Liver (tissue), 9 donors: ENCODE data around the gene FAM13A. TPM values are rescaled to one million over a fixed set of nuclear protein-coding genes. Genes with fewer than 3 reads are reported as not detected.
"Not testable (repeated sequence)": the region's sequence is repeated elsewhere in the genome, so short reads cannot be mapped to it uniquely, and the experiment has no call there.

Experiments
- DNase-seq: peaks from one replicate; pipeline ENCODE4 v3.0.0-alpha.2; 2017; ENCODE audit warnings: low spot score
- H3K27ac ChIP-seq, 2 donors: one replicate each; pipeline ENCODE4 v1.7.0; 2013; ENCODE audit warnings: inconsistent platforms in 2 of 2, low read length in 2 of 2, control low read depth in 1 of 2, low read depth in 1 of 2, mild to moderate bottlenecking in 1 of 2
- H3K27me3 ChIP-seq, 4 donors: one replicate each; pipeline versions ENCODE4 v1.6.1 to v1.7.0; 2013; ENCODE audit warnings: low read length in 3 of 4, inconsistent platforms in 1 of 4, mild to moderate bottlenecking in 1 of 4, moderate library complexity in 1 of 4; ENCODE audit not compliant: control insufficient read depth in 4 of 4, insufficient read depth in 4 of 4
- H3K36me3 ChIP-seq, 4 donors: one replicate each; pipeline versions ENCODE4 v1.6.1 to v1.7.0; 2013; ENCODE audit warnings: low read length in 3 of 4, mild to moderate bottlenecking in 3 of 4, low read depth in 1 of 4, moderate library complexity in 1 of 4; ENCODE audit not compliant: control insufficient read depth in 4 of 4, insufficient read depth in 3 of 4
- H3K4me1 ChIP-seq, 4 donors: one replicate each; pipeline versions ENCODE4 v1.6.1 to v1.7.0; 2013; ENCODE audit warnings: low read length in 3 of 4, mild to moderate bottlenecking in 3 of 4, moderate library complexity in 1 of 4; ENCODE audit not compliant: control insufficient read depth in 4 of 4, insufficient read depth in 4 of 4
- H3K4me3 ChIP-seq, 3 donors: one replicate each; pipeline versions ENCODE4 v1.6.1 to v1.7.0; 2013; ENCODE audit warnings: low read length in 3 of 3, control low read depth in 1 of 3, low read depth in 1 of 3, mild to moderate bottlenecking in 1 of 3
- H3K9ac ChIP-seq, 2 donors: one replicate each; pipeline ENCODE4 v1.7.0; 2013; ENCODE audit warnings: low read length in 2 of 2, mild to moderate bottlenecking in 2 of 2, moderate library complexity in 2 of 2, control low read depth in 1 of 2, low read depth in 1 of 2
- H3K9me3 ChIP-seq, 4 donors: one replicate each; pipeline versions ENCODE4 v1.6.1 to v1.7.0; 2013; ENCODE audit warnings: low read length in 3 of 4; ENCODE audit not compliant: control insufficient read depth in 4 of 4
- ATF3 ChIP-seq: IDR thresholded peaks from 2 replicates; pipeline ENCODE4 v1.6.1; 2016; ENCODE audit warnings: antibody characterized with exemption
- FOXA2 ChIP-seq: IDR thresholded peaks from 2 replicates; pipeline ENCODE4 v1.6.1; 2016; ENCODE audit warnings: antibody characterized with exemption
- HNF4A ChIP-seq, 2 donors: conservative IDR thresholded peaks; 2 replicates each; pipeline ENCODE4 v1.6.1; 2016; ENCODE audit warnings: antibody characterized with exemption in 2 of 2, mild to moderate bottlenecking in 2 of 2
- HNF4G ChIP-seq: IDR thresholded peaks from 2 replicates; pipeline ENCODE4 v1.6.1; 2016; ENCODE audit warnings: antibody characterized with exemption
- NR2F2 ChIP-seq: IDR thresholded peaks from 2 replicates; pipeline ENCODE4 v1.6.1; 2016; ENCODE audit warnings: antibody characterized with exemption
- RAD21 ChIP-seq, 2 donors: IDR thresholded peaks; 2 replicates each; pipeline ENCODE4 v1.6.1; 2016; ENCODE audit warnings: antibody characterized with exemption in 2 of 2, mild to moderate bottlenecking in 2 of 2
- SP1 ChIP-seq: IDR thresholded peaks from 2 replicates; pipeline ENCODE4 v1.6.1; 2018; ENCODE audit warnings: antibody characterized with exemption, mild to moderate bottlenecking
- TAF1 ChIP-seq: conservative IDR thresholded peaks from 2 replicates; pipeline ENCODE4 v1.6.1; 2016; ENCODE audit warnings: antibody characterized with exemption, mild to moderate bottlenecking
- YY1 ChIP-seq: IDR thresholded peaks from 2 replicates; pipeline ENCODE4 v1.6.1; 2016; ENCODE audit warnings: antibody characterized with exemption, mild to moderate bottlenecking
- ZBTB33 ChIP-seq: IDR thresholded peaks from 2 replicates; pipeline ENCODE4 v1.6.1; 2016; ENCODE audit warnings: antibody characterized with exemption
- WGBS: extraction: QIAGEN DNeasy Blood & Tissue Kit; methylation state at CpG from one replicate; pipeline ENCODE4 v1.1.7; 2013; 5-methylcytosine and 5-hydroxymethylcytosine counted together
- polyA plus RNA-seq, 2 donors: library from polyadenylated mRNA; stranded (reverse) in 1 of 2; unstranded in 1 of 2; fragments of 200-250 nt in 1 of 2; fragments of >200 nt in 1 of 2; fragmentation: Nextera tagmentation in 1 of 2; extraction: Ambion mirVana in 1 of 2; gene quantifications; one replicate each; pipeline versions ENCODE4 v1.2.1 to v1.2.3, GENCODE V29; 2013 to 2015
- total RNA-seq, 2 donors: library from RNA; depleted of rRNA; stranded (reverse); fragments of >200 nt; gene quantifications; one replicate each; pipeline ENCODE4 v1.2.3, GENCODE V29; 2014
- TF ChIP-seq, protein P1 (sequence below): fragments of 150-350 bp; IDR thresholded peaks from 2 replicates; pipeline ENCODE4 v1.5.1; 2017; ENCODE audit warnings: improper control_type of control experiment, low read depth, low read length; ENCODE audit not compliant: missing input control
- donor health status: healthy.
- donor health status: healthy.
- donor health status: healthy.
- donor health status: healthy.
- donor health status: healthy.

The FAM13A gene
- total and polyA plus RNA-seq, 4 donors: 14.9 to 52.9 (median 27.6) TPM

DNA sequence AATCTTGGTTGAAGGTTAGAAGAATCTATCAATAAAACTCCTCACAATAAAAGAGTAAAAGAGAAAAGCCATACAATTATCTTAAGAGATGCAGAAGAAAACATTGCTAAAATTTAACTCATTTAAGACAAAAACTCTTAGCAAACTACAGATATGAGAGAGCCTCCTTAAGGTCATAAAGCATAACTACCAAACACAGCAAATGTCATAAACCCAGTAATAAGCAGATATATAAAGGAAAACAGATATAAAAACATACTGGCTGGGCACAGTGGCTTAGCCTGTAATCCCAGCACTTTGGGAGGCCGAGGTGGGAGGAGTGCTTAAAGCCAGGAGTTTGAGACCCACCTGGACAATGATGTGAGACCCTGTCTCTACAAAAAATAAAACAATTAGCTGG lies 165.3 kb downstream of the FAM13A start:
- Histone ChIP-seq H3K4me1 (no peaks in the 10 kb centered on the region), H3K9ac (no peak overlapping the region), H3K27ac (no peak overlapping the region), H3K4me3 (no peak overlapping the region), H3K27me3 (no peaks in the 10 kb centered on the region), H3K36me3 (no peaks in the 10 kb centered on the region), H3K9me3 (no peaks in the 10 kb centered on the region)
- WGBS: 83% methylated on average over 1 of the region's 1 CpG
- no peak for TF ChIP-seq YY1
- no peak for TF ChIP-seq ZBTB33
- no peak for TF ChIP-seq HNF4A (conservative IDR thresholded peaks at IDR 0.05)
- TF ChIP-seq, protein P1, sequence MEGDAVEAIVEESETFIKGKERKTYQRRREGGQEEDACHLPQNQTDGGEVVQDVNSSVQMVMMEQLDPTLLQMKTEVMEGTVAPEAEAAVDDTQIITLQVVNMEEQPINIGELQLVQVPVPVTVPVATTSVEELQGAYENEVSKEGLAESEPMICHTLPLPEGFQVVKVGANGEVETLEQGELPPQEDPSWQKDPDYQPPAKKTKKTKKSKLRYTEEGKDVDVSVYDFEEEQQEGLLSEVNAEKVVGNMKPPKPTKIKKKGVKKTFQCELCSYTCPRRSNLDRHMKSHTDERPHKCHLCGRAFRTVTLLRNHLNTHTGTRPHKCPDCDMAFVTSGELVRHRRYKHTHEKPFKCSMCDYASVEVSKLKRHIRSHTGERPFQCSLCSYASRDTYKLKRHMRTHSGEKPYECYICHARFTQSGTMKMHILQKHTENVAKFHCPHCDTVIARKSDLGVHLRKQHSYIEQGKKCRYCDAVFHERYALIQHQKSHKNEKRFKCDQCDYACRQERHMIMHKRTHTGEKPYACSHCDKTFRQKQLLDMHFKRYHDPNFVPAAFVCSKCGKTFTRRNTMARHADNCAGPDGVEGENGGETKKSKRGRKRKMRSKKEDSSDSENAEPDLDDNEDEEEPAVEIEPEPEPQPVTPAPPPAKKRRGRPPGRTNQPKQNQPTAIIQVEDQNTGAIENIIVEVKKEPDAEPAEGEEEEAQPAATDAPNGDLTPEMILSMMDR: no peak
- no peak for TF ChIP-seq ATF3
- TF ChIP-seq HNF4G: no peak
- TF ChIP-seq RAD21 (IDR thresholded peaks at IDR 0.05): no peak
- no peak for TF ChIP-seq SP1
- no peak for TF ChIP-seq NR2F2
- no peak for TF ChIP-seq TAF1
- DNase-seq: no peak

GRCh38 chr4:88887409-88887808 lies 169.6 kb downstream of the FAM13A start:
- H3K36me3 ChIP-seq, H3K27me3 ChIP-seq, DNase-seq, H3K27ac ChIP-seq, H3K9me3 ChIP-seq, H3K9ac ChIP-seq, H3K4me3 ChIP-seq, H3K4me1 ChIP-seq: not testable (repeated sequence)
- 94% methylated on average over 3 of the region's 3 CpGs for WGBS

GRCh38 chr4:88881227-88881569 lies 175.8 kb downstream of the FAM13A start:
- Histone ChIP-seq H3K9ac (no peak overlapping the region), H3K9me3 (no peaks in the 10 kb centered on the region)
- 88% methylated on average over 2 of the region's 2 CpGs for WGBS

More at GRCh38 chr4:88881227-88881569, 175.8 kb downstream of the FAM13A start:
- Histone ChIP-seq H3K36me3 (no peaks in the 10 kb centered on the region), H3K27ac (no peak overlapping the region), H3K4me3 (no peak overlapping the region), H3K27me3 (no peaks in the 10 kb centered on the region), H3K4me1 (no peaks in the 10 kb centered on the region)
- no peak for DNase-seq
- TF ChIP-seq HNF4G: no peak
- no peak for TF ChIP-seq HNF4A (conservative IDR thresholded peaks at IDR 0.05)
- TF ChIP-seq FOXA2: no peak
